Mammary epithelial cell (primary cell): ENCODE measurements around the gene EXOC6B.

Experiments used
- EZH2 ChIP-seq: IDR thresholded peaks from 2 replicates; pipeline ENCODE4 v1.6.1; 2012; ENCODE audit warnings: low read length, inconsistent platforms, borderline replicate concordance
- TF ChIP-seq, protein P1 (sequence below), 2 donors: IDR thresholded peaks in 1 of 2; conservative IDR thresholded peaks in 1 of 2; 2 replicates each; pipeline ENCODE4 v1.5.1; 2011 to 2012; ENCODE audit warnings: inconsistent platforms in 2 of 2, low read length in 2 of 2, mild to moderate bottlenecking in 2 of 2, control low read depth in 1 of 2, low read depth in 1 of 2; ENCODE audit not compliant: insufficient read depth in 1 of 2; ENCODE audit errors: extremely low read depth in 1 of 2

DNA sequence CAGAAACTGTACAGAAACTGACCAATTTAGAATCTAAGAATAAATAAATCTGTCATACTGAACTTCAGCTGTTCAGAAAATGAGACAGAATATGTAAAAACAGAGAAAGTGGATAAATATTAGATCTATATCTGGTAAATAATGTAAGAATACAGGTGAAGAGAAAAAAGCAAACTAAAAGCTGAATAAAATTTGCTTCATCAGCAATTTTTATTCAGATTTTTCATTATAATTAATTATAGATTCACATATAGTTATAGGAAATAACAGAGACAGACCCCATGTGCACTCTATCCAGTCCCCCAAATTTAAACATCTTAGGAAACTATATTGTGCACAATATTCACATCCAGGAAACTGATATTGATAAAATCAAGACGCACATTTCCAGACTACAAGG, 299.2 kb downstream of the EXOC6B start:
- TF ChIP-seq, protein P1, sequence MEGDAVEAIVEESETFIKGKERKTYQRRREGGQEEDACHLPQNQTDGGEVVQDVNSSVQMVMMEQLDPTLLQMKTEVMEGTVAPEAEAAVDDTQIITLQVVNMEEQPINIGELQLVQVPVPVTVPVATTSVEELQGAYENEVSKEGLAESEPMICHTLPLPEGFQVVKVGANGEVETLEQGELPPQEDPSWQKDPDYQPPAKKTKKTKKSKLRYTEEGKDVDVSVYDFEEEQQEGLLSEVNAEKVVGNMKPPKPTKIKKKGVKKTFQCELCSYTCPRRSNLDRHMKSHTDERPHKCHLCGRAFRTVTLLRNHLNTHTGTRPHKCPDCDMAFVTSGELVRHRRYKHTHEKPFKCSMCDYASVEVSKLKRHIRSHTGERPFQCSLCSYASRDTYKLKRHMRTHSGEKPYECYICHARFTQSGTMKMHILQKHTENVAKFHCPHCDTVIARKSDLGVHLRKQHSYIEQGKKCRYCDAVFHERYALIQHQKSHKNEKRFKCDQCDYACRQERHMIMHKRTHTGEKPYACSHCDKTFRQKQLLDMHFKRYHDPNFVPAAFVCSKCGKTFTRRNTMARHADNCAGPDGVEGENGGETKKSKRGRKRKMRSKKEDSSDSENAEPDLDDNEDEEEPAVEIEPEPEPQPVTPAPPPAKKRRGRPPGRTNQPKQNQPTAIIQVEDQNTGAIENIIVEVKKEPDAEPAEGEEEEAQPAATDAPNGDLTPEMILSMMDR (conservative IDR thresholded peaks at IDR 0.05 in 1 of 2, IDR thresholded peaks at IDR 0.05 in 1 of 2; ENCODE audit: extremely low read depth in 1 of 2, insufficient read depth in 1 of 2, low read depth in 1 of 2, low read length in 2 of 2): no peak
- TF ChIP-seq EZH2: no peak
